ENCODE data around the gene SATB2.
A peak's percentile ranks its signal among the peaks of the same experiment; 100 is the strongest.

SATB2 gene

DNA sequence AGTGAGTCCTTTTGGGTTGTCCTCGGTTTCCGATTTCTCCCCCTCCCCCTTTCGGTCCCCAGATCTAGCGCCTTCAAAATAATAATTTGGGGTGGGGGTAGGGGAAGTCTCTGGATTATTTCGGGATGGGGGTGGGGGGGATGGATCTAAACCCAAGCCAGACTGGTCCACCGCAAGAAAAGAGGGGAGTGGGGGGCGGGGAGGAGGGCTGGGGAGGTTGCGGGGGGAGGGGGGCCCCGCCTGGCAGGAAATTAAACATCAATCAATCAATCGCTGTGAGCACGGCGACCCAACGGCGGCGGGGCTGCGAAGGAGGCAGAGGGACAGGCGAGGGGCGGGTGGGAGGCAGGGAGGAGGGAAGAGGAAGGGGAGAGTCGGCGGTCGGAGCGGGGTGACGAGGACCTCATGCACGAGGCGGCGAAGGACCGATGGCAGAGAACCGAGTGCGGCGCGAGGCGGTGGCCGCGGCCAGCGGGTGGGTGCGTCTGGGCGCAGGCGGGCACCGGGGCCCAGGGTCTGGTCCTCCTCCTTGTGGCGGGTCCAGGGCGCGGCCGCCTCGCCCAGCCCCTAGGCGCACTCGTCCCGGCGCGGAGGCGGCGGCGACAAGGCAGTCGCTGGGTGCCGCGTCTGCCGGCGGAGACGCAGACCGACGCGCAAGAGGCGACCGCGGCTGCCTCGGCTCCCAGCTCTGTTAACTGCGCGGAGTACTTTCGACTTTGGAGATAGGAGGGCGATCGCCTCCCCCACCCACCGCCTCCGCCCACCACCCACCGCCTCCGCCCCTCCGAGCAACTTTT, 468 bp upstream of the SATB2 start:
- intact Hi-C loops (cut with DNase I): no loop called here
- peak in 5 of 42 donors; percentile 16 to 53 (median 45) for DNase-seq

DNA sequence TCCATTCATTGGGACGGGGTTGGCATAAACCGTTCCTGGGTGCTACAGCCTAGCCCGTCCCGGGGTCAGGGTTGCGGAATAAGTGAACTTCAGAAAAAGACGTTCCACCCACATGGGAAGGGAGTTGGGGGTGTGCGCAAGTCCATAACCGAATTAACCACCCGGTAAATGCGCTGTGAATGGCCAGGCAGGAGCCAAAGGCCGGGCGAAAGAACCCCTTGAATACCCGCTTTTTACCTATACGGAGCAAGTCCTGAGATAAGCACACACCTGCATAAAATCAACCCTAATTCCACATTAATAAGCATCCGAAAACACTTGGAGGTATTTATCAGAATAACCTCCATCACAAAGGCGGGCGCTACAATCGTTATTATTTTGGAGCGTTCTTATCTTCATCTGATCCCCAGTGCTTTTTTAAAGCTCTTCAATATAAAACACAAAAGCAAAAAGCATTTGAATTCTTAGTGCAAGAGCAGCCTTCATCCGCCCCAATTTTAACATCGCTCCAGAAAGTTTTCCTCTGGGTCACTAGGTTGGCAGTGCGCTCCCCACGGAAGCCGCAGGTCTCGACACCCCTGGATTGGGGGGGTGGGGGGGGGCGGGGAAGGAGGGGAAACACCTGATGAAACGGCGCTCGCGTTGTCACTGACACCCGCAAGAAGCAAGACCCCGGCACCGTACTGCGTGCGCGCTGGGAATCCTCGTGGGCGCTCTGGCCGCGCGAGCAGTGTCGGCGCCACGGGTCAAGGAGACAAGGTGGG, 1.2 kb downstream of the SATB2 start:
- intact Hi-C loops (cut with DNase I): no loop called here
- no peak for DNase-seq

GRCh38 chr2:199455545-199456382, 2.0 kb downstream of the SATB2 start:
- intact Hi-C loops (cut with DNase I): no loop called here
- no peak for DNase-seq

GRCh38 chr2:199455210-199455544, 2.6 kb downstream of the SATB2 start:
- no peak for DNase-seq
- intact Hi-C loops (cut with DNase I): no loop called here

- intact Hi-C loops (cut with DNase I): no loop called here
- no peak for DNase-seq
Measured at GRCh38 chr2:199452991-199453379, 4.8 kb downstream of the SATB2 start.

- intact Hi-C loops (cut with DNase I): no loop called here
- DNase-seq: no peak
Measured at GRCh38 chr2:199452260-199452990, 5.3 kb downstream of the SATB2 start.

DNA sequence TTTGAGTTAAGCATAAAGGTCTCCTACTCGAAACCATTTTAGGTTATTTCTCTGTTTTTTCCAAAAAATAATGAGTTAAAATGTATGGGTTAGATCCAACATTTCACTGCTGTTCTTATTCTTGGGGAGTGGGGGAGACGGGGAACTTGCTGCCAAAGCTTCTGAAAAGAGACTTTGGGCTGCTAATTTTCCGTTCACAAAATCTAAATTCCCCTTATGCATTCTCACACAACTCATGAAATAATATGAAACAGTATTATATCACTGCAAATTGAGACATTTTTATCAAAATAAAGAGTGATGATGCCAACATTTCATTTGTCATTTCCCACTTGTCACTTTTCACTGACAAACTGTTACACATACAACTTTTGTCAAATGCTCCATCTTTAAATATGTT, 7.8 kb downstream of the SATB2 start:
- no peak for DNase-seq
- intact Hi-C loops (cut with DNase I): no loop called here

GRCh38 chr2:199449455-199449854, 8.3 kb downstream of the SATB2 start:
- no peak for DNase-seq
- intact Hi-C loops (cut with DNase I): no loop called here

DNA sequence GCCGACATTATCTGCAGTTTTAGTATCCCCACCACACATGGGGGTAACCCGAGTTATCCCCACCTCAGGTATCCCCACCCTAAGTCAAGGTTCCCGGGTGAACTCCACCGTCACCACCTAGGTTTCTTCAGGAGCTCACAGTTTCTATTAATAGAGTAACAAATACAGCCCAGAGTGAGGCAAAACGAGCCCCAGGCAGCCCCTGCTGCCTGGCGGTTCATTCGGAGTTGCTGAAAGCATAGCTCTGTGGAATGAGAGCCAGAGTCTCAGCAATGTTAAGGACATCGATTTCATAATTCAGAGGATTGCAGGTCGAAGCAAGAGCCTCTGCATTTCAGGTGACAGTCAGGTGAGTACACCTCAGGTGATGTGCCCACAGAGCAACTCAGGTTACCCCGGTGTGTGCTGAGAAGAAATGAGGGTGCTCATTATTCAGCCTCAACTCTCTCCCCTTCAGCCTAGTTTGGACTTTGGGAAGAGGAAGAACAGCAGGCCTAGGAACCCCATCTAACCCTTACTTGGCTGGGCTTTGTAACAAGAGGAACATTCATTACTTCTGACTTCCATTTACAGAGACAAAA, 10.7 kb downstream of the SATB2 start:
- intact Hi-C loops (cut with DNase I): no loop called here
- no peak for DNase-seq

DNA sequence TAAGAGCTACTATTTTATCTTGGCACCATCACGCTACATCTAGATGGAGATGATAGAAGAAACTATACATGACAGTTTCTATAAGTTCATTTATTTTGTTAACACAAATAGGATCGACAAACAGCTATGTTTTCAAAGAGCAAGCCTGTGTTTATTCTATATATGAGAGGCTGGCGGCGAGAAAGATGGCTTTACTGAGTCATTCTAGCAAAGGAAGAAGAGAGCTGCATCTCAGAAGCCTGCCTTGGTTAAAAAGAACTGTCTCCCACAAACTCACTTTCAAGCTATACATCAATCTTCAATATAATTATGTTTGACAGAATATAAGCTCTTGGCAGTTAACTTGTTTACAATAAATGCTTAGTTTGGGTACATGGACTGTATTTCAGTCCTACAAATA, 13.0 kb downstream of the SATB2 start:
- no peak for DNase-seq
- intact Hi-C loops (cut with DNase I): no loop called here

DNA sequence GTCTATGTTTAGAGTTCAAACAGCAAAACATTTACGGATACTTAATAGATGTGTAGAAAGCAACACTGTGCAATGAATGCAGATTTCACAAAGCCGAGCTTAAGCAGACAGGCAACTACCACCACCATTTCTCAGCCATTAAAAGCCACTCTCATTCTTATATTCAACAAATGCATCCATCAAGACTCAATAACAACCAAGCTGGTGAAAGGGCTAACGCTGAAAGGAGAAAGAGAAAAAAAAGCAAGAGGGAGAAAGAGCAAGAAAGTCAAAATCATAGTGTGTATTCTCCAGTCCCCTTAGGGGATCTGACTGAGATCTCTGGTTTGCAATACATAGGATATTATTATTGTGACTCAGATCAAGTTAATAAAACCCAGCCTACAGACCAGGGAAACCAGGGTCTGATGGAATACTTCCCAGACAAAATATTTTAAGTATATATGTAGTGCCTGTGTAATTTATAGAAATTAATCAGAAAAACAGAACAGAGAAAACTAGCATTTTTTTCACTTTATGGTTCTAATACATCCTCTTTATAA, 14.1 kb downstream of the SATB2 start:
- DNase-seq: no peak
- intact Hi-C loops (cut with DNase I): no loop called here

- intact Hi-C loops (cut with DNase I): no loop called here
- no peak for DNase-seq
Measured at GRCh38 chr2:199442173-199442572, 15.6 kb downstream of the SATB2 start.

- intact Hi-C loops (cut with DNase I): no loop called here
- no peak for DNase-seq
Measured at GRCh38 chr2:199441759-199442158, 16.0 kb downstream of the SATB2 start.

DNA sequence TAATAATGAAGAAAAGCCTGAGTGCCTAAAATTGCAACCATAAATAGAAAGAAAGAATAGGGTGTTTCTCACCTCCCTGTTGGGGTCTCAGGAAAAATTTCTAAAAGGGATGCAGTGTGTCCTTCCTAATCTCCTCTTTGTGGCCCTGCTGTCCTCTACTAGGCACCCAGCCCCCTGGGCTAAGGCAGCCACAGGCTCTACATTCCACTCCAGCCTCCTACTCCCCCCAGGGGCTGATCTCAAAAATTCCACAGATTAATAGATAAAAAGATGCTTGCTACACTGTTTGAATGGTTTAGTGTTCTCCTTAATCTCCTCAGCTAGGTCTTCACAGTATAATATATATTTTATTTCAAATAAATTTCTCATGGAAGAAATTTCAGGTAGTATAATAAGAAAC, 17.6 kb downstream of the SATB2 start:
- intact Hi-C loops (cut with DNase I): no loop called here
- no peak for DNase-seq

- intact Hi-C loops (cut with DNase I): no loop called here
- DNase-seq: no peak
Measured at GRCh38 chr2:199439542-199439941, 18.2 kb downstream of the SATB2 start.

- intact Hi-C loops (cut with DNase I): no loop called here
- DNase-seq: no peak
Measured at GRCh38 chr2:199439066-199439465, 18.7 kb downstream of the SATB2 start.

DNA sequence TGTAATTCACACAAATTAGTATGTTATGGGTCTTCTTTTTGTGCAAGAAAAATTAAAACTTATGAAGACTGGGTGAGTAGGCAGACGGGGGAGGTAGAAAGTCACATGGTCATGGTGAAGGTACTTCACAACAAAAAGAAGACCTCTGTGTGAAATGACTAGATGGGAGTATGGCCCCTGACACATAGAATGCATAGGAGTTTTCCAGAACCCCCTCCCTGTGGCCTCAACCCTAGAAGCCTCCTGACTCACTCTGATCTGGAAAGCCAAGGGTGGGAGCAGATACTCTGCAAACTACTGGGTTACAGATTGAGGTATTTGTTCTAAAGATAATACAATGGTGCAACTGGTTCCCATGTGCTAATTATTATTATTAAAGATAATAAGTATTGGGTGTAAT, 23.2 kb downstream of the SATB2 start:
- intact Hi-C loops (cut with DNase I): no loop called here
- no peak for DNase-seq

GRCh38 chr2:199433204-199433832, 24.4 kb downstream of the SATB2 start:
- intact Hi-C loops (cut with DNase I): no loop called here

More at GRCh38 chr2:199433204-199433832, 24.4 kb downstream of the SATB2 start:
- no peak for DNase-seq

All from head of caudate nucleus (tissue), 42 donors.